GM19240 (cell line): ENCODE results near the gene CFAP57.

Source experiments
- DNase-seq: peaks from one replicate; pipeline ENCODE4 v3.0.0; 2011; ENCODE audit warnings: low spot score; ENCODE audit not compliant: insufficient read length

CFAP57 gene

GRCh38 chr1:43253876-43254275, 81.7 kb downstream of the CFAP57 start:
- DNase-seq = no peak

GRCh38 chr1:43255438-43256210, 83.5 kb downstream of the CFAP57 start:
- no peak for DNase-seq

- no peak for DNase-seq
These were observed 84.8 kb downstream of the CFAP57 start for GRCh38 chr1:43256675-43257570.

- DNase-seq = no peak
These were observed 86.2 kb downstream of the CFAP57 start for GRCh38 chr1:43258370-43258769.

GRCh38 chr1:43265431-43265830, 93.3 kb downstream of the CFAP57 start:
- no peak for DNase-seq

- DNase-seq = no peak
These were observed 94.8 kb downstream of the CFAP57 start for GRCh38 chr1:43266881-43267280.

GRCh38 chr1:43267291-43267805, 95.2 kb downstream of the CFAP57 start:
- no peak for DNase-seq

GRCh38 chr1:43267818-43268425, 95.8 kb downstream of the CFAP57 start:
- no peak for DNase-seq

GRCh38 chr1:43269627-43270375, 97.7 kb downstream of the CFAP57 start, which contains the start of gene TMEM125:
TSS of gene TMEM125 (plus strand) at chr1:43269983. CDS start at chr1:43272723, 2,740 bp downstream.
- no peak for DNase-seq

- DNase-seq = no peak
These were observed 98.4 kb downstream of the CFAP57 start for GRCh38 chr1:43270421-43271095.

- DNase-seq = no peak
These were observed 99.3 kb downstream of the CFAP57 start for GRCh38 chr1:43271186-43272118.

GRCh38 chr1:43272161-43272560, 100.0 kb downstream of the CFAP57 start:
- DNase-seq = no peak

- no peak for DNase-seq
These were observed 100.7 kb downstream of the CFAP57 start for GRCh38 chr1:43272576-43273571.

GRCh38 chr1:43273708-43274107, 101.6 kb downstream of the CFAP57 start:
- DNase-seq = no peak

- DNase-seq = no peak
These were observed 102.1 kb downstream of the CFAP57 start for GRCh38 chr1:43274125-43274803.

GRCh38 chr1:43274804-43275180, 102.7 kb downstream of the CFAP57 start:
- no peak for DNase-seq

GRCh38 chr1:43275826-43276620, 103.9 kb downstream of the CFAP57 start:
- no peak for DNase-seq
